NCI-H460 (cell line): ENCODE results near the gene CMKLR1. TPM values are rescaled to one million over a fixed set of nuclear protein-coding genes. Genes with fewer than 3 reads are reported as not detected.

ENCODE experiments used
- DNase-seq: peaks from one replicate; pipeline ENCODE4 v3.0.0-alpha.2; 2016; ENCODE audit warnings: low read depth; ENCODE audit errors: extremely low read depth
- total RNA-seq: library from RNA; depleted of rRNA; stranded (reverse); fragments of >200 nt; shearing (Covaris generic); gene quantifications from 2 replicates; pipeline ENCODE4 v1.2.3, GENCODE V29; 2014; rRNA removed

The CMKLR1 gene
- total RNA-seq, 1 experiment from 2014 or later: not detected

DNA sequence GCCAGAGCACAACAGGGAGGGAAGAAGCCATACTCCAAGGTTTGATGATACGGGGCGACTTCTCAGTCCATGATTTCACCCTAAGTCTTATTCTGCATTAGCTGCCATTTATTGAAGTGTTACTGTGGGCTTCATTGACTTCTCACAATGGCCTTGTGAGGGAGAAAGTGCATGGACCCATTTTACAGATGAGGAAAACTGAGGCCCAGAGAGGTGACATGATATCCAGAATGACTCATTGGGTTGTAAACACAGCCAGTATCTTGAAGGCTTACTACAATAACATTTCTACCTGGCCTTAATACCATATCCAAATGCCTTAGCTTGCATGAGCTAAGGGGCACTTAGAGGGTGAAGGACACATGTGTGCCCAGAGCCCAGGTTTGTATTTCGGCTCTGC, 100.6 kb downstream of the CMKLR1 start:
- DNase-seq: no peak

Other genes with a start within 250 kb of the CMKLR1 start
- not detected in 2 replicates for gene WSCD2, start 210.0 kb downstream of the CMKLR1 start, total RNA-seq
- 6.3 and 7.2 TPM in 2 replicates for gene FICD, start 176.0 kb upstream of the CMKLR1 start, total RNA-seq
- gene SART3, start 221.9 kb upstream of the CMKLR1 start, total RNA-seq: 70.1 and 70.4 TPM in 2 replicates
- gene ISCU, start 223.3 kb upstream of the CMKLR1 start, total RNA-seq: 226 and 245 TPM in 2 replicates